H9 (cell line): Measurements from ENCODE around the gene ERCC2. TPM values are rescaled to one million over a fixed set of nuclear protein-coding genes. Genes with fewer than 3 reads are reported as not detected.
A peak's percentile ranks its signal among the peaks of the same experiment; 100 is the strongest.

Experiments
- DNase-seq: peaks from one replicate; pipeline ENCODE4 v3.0.0-alpha.2; 2017
- H2AFZ ChIP-seq: one replicate; pipeline ENCODE4 v1.6.1; 2013; ENCODE audit warnings: mild to moderate bottlenecking, low read length, control low read depth, moderate library complexity
- H2AK5ac ChIP-seq: 2 replicates; pipeline ENCODE4 v1.6.1; 2013; ENCODE audit warnings: low read length, control low read depth, mixed read lengths; ENCODE audit not compliant: insufficient read length
- H2BK120ac ChIP-seq: one replicate; pipeline ENCODE4 v1.6.1; 2013; ENCODE audit warnings: low read depth, mild to moderate bottlenecking, low read length, control low read depth, inconsistent platforms; ENCODE audit not compliant: poor library complexity, severe bottlenecking
- H2BK12ac ChIP-seq: 2 replicates; pipeline ENCODE4 v1.6.1; 2013; ENCODE audit warnings: low read length, control low read depth, mixed read lengths, low read depth; ENCODE audit not compliant: insufficient read length
- H2BK15ac ChIP-seq: 2 replicates; pipeline ENCODE4 v1.6.1; 2013; ENCODE audit warnings: low read depth, low read length, control low read depth
- H2BK20ac ChIP-seq: one replicate; pipeline ENCODE4 v1.6.1; 2013; ENCODE audit warnings: low read depth, mild to moderate bottlenecking, low read length, control low read depth, inconsistent platforms; ENCODE audit not compliant: poor library complexity, severe bottlenecking
- H2BK5ac ChIP-seq: 2 replicates; pipeline ENCODE4 v1.6.1; 2013; ENCODE audit warnings: low read length, control low read depth, mixed read lengths; ENCODE audit not compliant: insufficient read length
- H3K14ac ChIP-seq: 2 replicates; pipeline ENCODE4 v1.6.1; 2013; ENCODE audit warnings: low read length, control low read depth; ENCODE audit not compliant: insufficient read depth
- H3K18ac ChIP-seq: 2 replicates; pipeline ENCODE4 v1.6.1; 2013; ENCODE audit warnings: low read depth, mild to moderate bottlenecking, mixed read lengths, low read length, control low read depth; ENCODE audit not compliant: insufficient read length
- H3K23ac ChIP-seq: 2 replicates; pipeline ENCODE4 v1.6.1; 2013; ENCODE audit warnings: low read length, control low read depth, mixed read lengths, low read depth; ENCODE audit not compliant: insufficient read length
- H3K23me2 ChIP-seq: 2 replicates; pipeline ENCODE4 v1.6.1; 2013; ENCODE audit warnings: low read depth, mild to moderate bottlenecking, mixed read lengths, low read length, control low read depth; ENCODE audit not compliant: insufficient read length, poor library complexity, severe bottlenecking
- H3K27ac ChIP-seq: 2 replicates; pipeline ENCODE4 v1.5.1; 2013; ENCODE audit warnings: low read length, control low read depth, mixed read lengths, low read depth; ENCODE audit not compliant: insufficient read length
- H3K27me3 ChIP-seq: 2 replicates; pipeline ENCODE4 v1.6.1; 2013; ENCODE audit warnings: low read length, control low read depth, inconsistent platforms; ENCODE audit not compliant: insufficient read depth
- H3K4ac ChIP-seq: 2 replicates; pipeline ENCODE4 v1.6.1; 2013; ENCODE audit warnings: low read depth, mild to moderate bottlenecking, control low read depth, inconsistent platforms, low read length, moderate library complexity
- H3K4me1 ChIP-seq: 2 replicates; pipeline ENCODE4 v1.6.1; 2013; ENCODE audit warnings: low read length, control low read depth, inconsistent platforms; ENCODE audit not compliant: insufficient read depth
- H3K4me2 ChIP-seq: 2 replicates; pipeline ENCODE4 v1.6.1; 2013; ENCODE audit warnings: low read length, control low read depth, mixed read lengths; ENCODE audit not compliant: insufficient read length, insufficient read depth
- H3K56ac ChIP-seq: 2 replicates; pipeline ENCODE4 v1.6.1; 2013; ENCODE audit warnings: low read depth, mild to moderate bottlenecking, mixed read lengths, low read length, control low read depth; ENCODE audit not compliant: insufficient read length
- H3K79me1 ChIP-seq: 2 replicates; pipeline ENCODE4 v1.6.1; 2013; ENCODE audit warnings: low read depth, mild to moderate bottlenecking, moderate library complexity, low read length, control low read depth, inconsistent platforms; ENCODE audit not compliant: insufficient read depth, poor library complexity, severe bottlenecking
- H3K79me2 ChIP-seq: 2 replicates; pipeline ENCODE4 v1.6.1; 2013; ENCODE audit warnings: low read length, control low read depth, inconsistent platforms; ENCODE audit not compliant: insufficient read depth
- H3K9ac ChIP-seq: 2 replicates; pipeline ENCODE4 v1.6.1; 2013; ENCODE audit warnings: low read length, control low read depth, mixed read lengths; ENCODE audit not compliant: insufficient read length; ENCODE audit errors: extremely low read depth
- H3K9me3 ChIP-seq: one replicate; pipeline ENCODE4 v1.6.1; 2013; ENCODE audit warnings: low read depth, low read length, inconsistent platforms; ENCODE audit not compliant: control insufficient read depth
- H3T11ph ChIP-seq: one replicate; pipeline ENCODE4 v1.6.1; 2013; ENCODE audit warnings: mild to moderate bottlenecking, low read length, control low read depth, inconsistent platforms
- H4K20me1 ChIP-seq: one replicate; pipeline ENCODE4 v1.6.1; 2013; ENCODE audit not compliant: control insufficient read depth, insufficient read length, insufficient read depth
- H4K5ac ChIP-seq: 2 replicates; pipeline ENCODE4 v1.6.1; 2013; ENCODE audit warnings: low read depth, mild to moderate bottlenecking, mixed read lengths, low read length, control low read depth; ENCODE audit not compliant: insufficient read length
- H4K8ac ChIP-seq: replicated peaks from 2 replicates; pipeline ENCODE4 v1.6.1; 2013; ENCODE audit warnings: low read length, control low read depth, mixed read lengths, low read depth; ENCODE audit not compliant: insufficient read length
- H4K91ac ChIP-seq: 2 replicates; pipeline ENCODE4 v1.6.1; 2013; ENCODE audit warnings: low read depth, mild to moderate bottlenecking, moderate library complexity, mixed read lengths, low read length, control low read depth; ENCODE audit not compliant: insufficient read length
- H3K27ac Mint-ChIP-seq, 3 experiments: 2 replicates in 2 of 3; 3 replicates in 1 of 3; pipeline ENCODE4 v1.8.0; 2020 to 2021; ENCODE audit warnings: mixed read lengths in 3 of 3, mild to moderate bottlenecking in 1 of 3, moderate library complexity in 1 of 3
- H3K27me3 Mint-ChIP-seq: 2 replicates; pipeline ENCODE4 v1.8.0; 2021; ENCODE audit warnings: low read depth, mild to moderate bottlenecking, moderate library complexity, mixed read lengths
- H3K36me3 Mint-ChIP-seq, 3 experiments: 2 replicates in 2 of 3; 3 replicates in 1 of 3; pipeline ENCODE4 v1.8.0; 2020 to 2021; ENCODE audit warnings: low read depth in 3 of 3, mixed read lengths in 3 of 3; ENCODE audit not compliant: insufficient read depth in 1 of 3
- H3K4me1 Mint-ChIP-seq, 2 experiments: 2 replicates each; pipeline ENCODE4 v1.8.0; 2020; ENCODE audit warnings: mixed read lengths in 2 of 2
- H3K4me3 Mint-ChIP-seq, 2 experiments: 2 replicates in 1 of 2; 3 replicates in 1 of 2; pipeline ENCODE4 v1.8.0; 2020 to 2021; ENCODE audit warnings: mild to moderate bottlenecking in 2 of 2, mixed read lengths in 2 of 2, moderate library complexity in 1 of 2
- H3K9me3 Mint-ChIP-seq, 2 experiments: 2 replicates in 1 of 2; 3 replicates in 1 of 2; pipeline ENCODE4 v1.8.0; 2020; ENCODE audit warnings: mild to moderate bottlenecking in 2 of 2, mixed read lengths in 2 of 2, moderate library complexity in 1 of 2
- CTCF ChIP-seq: fragments of 200-600 bp; sonication (generic); conservative IDR thresholded peaks from 3 replicates; pipeline ENCODE4 v1.8.0; 2021; ENCODE audit warnings: antibody characterized with exemption, mild to moderate bottlenecking
- WGBS: extraction: QIAGEN DNeasy Blood & Tissue Kit; methylation state at CpG from one replicate; pipeline ENCODE4 v1.1.7; 2013; ENCODE audit warnings: missing lambda C conversion rate, low lambda C conversion rate, mixed read lengths; ENCODE audit not compliant: insufficient read length; ENCODE audit errors: extremely low coverage; 5-methylcytosine and 5-hydroxymethylcytosine counted together
- total RNA-seq: library from RNA; stranded (reverse); gene quantifications from 2 replicates; pipeline ENCODE4 v1.2.1, GENCODE V29; 2021

The ERCC2 gene
- total RNA-seq, 1 experiment from 2014 or later = 98.7 TPM

GRCh38 chr19:45322744-45323281, 47.6 kb downstream of the ERCC2 start, which contains the start of gene CKM:
Gene CKM (minus strand): TSS chr19:45322875. CDS start chr19:45319713, 3,162 bp downstream.
- H2BK20ac ChIP-seq = no peak within 1 kb of the TSS
- no peak within 1 kb of the TSS for H2AFZ ChIP-seq
- H3K27ac Mint-ChIP-seq = peak within 1 kb of the TSS in 1 of 3 experiments; percentile 80; a peak in 1 of 7 replicates

More at GRCh38 chr19:45322744-45323281, 47.6 kb downstream of the ERCC2 start, which contains the start of gene CKM:
- no peak within 1 kb of the TSS for H3K23ac ChIP-seq
- no peak for DNase-seq
- no peaks in the 10 kb centered on the region for H3K9me3 ChIP-seq
- H3T11ph ChIP-seq = no peak within 1 kb of the TSS
- Mint-ChIP-seq H3K27me3 (peaks cover 49% of the 10 kb centered on the region), H3K9me3 (no peaks in the 10 kb centered on the region; a peak in 1 of 5 replicates), H3K4me3 (peak within 1 kb of the TSS; percentile 39 to 63), H3K4me1 (peaks cover 15 to 28% of the 10 kb centered on the region in 2 experiments), H3K36me3 (no peaks in the 10 kb centered on the region)
- no peak within 1 kb of the TSS for H3K27ac ChIP-seq
- H2AK5ac ChIP-seq = no peak within 1 kb of the TSS
- no peak within 1 kb of the TSS for H4K8ac ChIP-seq
- H3K9ac ChIP-seq = no peak within 1 kb of the TSS
- no peak within 1 kb of the TSS for H4K91ac ChIP-seq
- peak within 1 kb of the TSS; percentile 72 for H3K4me2 ChIP-seq
- H3K14ac ChIP-seq = peak within 1 kb of the TSS; percentile 1; the same call in 1 of the 2 replicates
- no peak within 1 kb of the TSS for H4K5ac ChIP-seq
- H4K20me1 ChIP-seq = no peaks in the 10 kb centered on the region
- H2BK5ac ChIP-seq = no peak within 1 kb of the TSS
- no peak within 1 kb of the TSS for H2BK15ac ChIP-seq
- H2BK12ac ChIP-seq = no peak within 1 kb of the TSS
- H3K23me2 ChIP-seq = no peaks in the 10 kb centered on the region
- H3K79me1 ChIP-seq = no peaks in the 10 kb centered on the region
- no CpG with 5 or more reads among the region's 15 CpGs for WGBS
- no peak within 1 kb of the TSS for H2BK120ac ChIP-seq
- no peak for TF ChIP-seq CTCF
- no peak within 1 kb of the TSS for H3K4ac ChIP-seq
- H3K27me3 ChIP-seq = no peaks in the 10 kb centered on the region
- no peaks in the 10 kb centered on the region for H3K79me2 ChIP-seq
- no peaks in the 10 kb centered on the region for H3K4me1 ChIP-seq
- no peak within 1 kb of the TSS for H3K56ac ChIP-seq
- peak within 1 kb of the TSS; percentile 13 for H3K18ac ChIP-seq
